Lung (tissue), 12 donors: ENCODE results near the gene POU2F1. TPM values are rescaled to one million over a fixed set of nuclear protein-coding genes. Genes with fewer than 3 reads are reported as not detected.

ENCODE experiments used
- ATAC-seq: fragments of 200-7000 bp; cut with Tn5 transposase; one replicate; pipeline ENCODE4 v1.9.1; 2020; ENCODE audit warnings: moderate number of reproducible peaks; ENCODE audit not compliant: insufficient read depth, low FRiP score
- DNase-seq, 3 donors: peaks; one replicate each; pipeline ENCODE4 v3.0.0-alpha.2; 2013 to 2017
- H3K27ac ChIP-seq, 2 donors: one replicate each; pipeline ENCODE4 v1.5.1; 2013; ENCODE audit warnings: mild to moderate bottlenecking in 2 of 2, moderate library complexity in 2 of 2, control low read depth in 1 of 2, inconsistent platforms in 1 of 2, low read depth in 1 of 2, low read length in 1 of 2
- H3K27me3 ChIP-seq, 3 donors: one replicate each; pipeline ENCODE4 v1.5.1; 2013; ENCODE audit warnings: low read length in 2 of 3; ENCODE audit not compliant: control insufficient read depth in 3 of 3, insufficient read depth in 3 of 3
- H3K36me3 ChIP-seq, 4 donors: one replicate each; pipeline ENCODE4 v1.5.1; 2013; ENCODE audit warnings: low read length in 4 of 4, mild to moderate bottlenecking in 1 of 4, moderate library complexity in 1 of 4; ENCODE audit not compliant: control insufficient read depth in 4 of 4, insufficient read depth in 4 of 4
- H3K4me1 ChIP-seq, 5 donors: one replicate each; pipeline ENCODE4 v1.5.1; 2013; ENCODE audit warnings: low read length in 5 of 5, mild to moderate bottlenecking in 2 of 5, moderate library complexity in 1 of 5; ENCODE audit not compliant: control insufficient read depth in 5 of 5, insufficient read depth in 5 of 5
- H3K4me3 ChIP-seq: one replicate; pipeline ENCODE4 v1.5.1; 2013; ENCODE audit warnings: mild to moderate bottlenecking, control low read depth, moderate library complexity
- H3K9ac ChIP-seq, 2 donors: one replicate each; pipeline ENCODE4 v1.5.1; 2013; ENCODE audit warnings: low read length in 2 of 2, control low read depth in 1 of 2; ENCODE audit not compliant: insufficient read depth in 1 of 2
- H3K9me3 ChIP-seq, 4 donors: one replicate each; pipeline ENCODE4 v1.5.1; 2013; ENCODE audit warnings: low read length in 3 of 4, mild to moderate bottlenecking in 1 of 4, moderate library complexity in 1 of 4; ENCODE audit not compliant: control insufficient read depth in 4 of 4, insufficient read depth in 3 of 4
- WGBS, 2 donors: extraction: QIAGEN DNeasy Blood & Tissue Kit; methylation state at CpG; one replicate each; pipeline ENCODE4 v1.1.7; 2013; 5-methylcytosine and 5-hydroxymethylcytosine counted together
- polyA plus RNA-seq, 2 donors: library from polyadenylated mRNA; stranded (reverse); fragments of 200-250 nt; gene quantifications; one replicate each; pipeline ENCODE4 v1.2.1, GENCODE V29; 2013
- total RNA-seq, 2 donors: library from RNA; depleted of rRNA in 1 of 2; stranded (reverse); fragments of >200 nt in 1 of 2; gene quantifications; one replicate each; pipeline ENCODE4 v1.2.1, GENCODE V29; 2014 to 2021
- TF ChIP-seq, protein P1 (sequence below): IDR thresholded peaks from 2 replicates; pipeline ENCODE4 v1.5.1; 2012; ENCODE audit warnings: mild to moderate bottlenecking; ENCODE audit errors: control extremely low read depth, extremely low read depth
- donor health status: control.
- donor health status: control.
- donor health status: Bipolar disorder and iron deficiency.
- donor health status: healthy.
- donor health status: DM: yes; HTN: yes; CAD: no.

The POU2F1 gene
- total and polyA plus RNA-seq, 4 donors = 2.0 to 34.4 (median 8.7) TPM

DNA sequence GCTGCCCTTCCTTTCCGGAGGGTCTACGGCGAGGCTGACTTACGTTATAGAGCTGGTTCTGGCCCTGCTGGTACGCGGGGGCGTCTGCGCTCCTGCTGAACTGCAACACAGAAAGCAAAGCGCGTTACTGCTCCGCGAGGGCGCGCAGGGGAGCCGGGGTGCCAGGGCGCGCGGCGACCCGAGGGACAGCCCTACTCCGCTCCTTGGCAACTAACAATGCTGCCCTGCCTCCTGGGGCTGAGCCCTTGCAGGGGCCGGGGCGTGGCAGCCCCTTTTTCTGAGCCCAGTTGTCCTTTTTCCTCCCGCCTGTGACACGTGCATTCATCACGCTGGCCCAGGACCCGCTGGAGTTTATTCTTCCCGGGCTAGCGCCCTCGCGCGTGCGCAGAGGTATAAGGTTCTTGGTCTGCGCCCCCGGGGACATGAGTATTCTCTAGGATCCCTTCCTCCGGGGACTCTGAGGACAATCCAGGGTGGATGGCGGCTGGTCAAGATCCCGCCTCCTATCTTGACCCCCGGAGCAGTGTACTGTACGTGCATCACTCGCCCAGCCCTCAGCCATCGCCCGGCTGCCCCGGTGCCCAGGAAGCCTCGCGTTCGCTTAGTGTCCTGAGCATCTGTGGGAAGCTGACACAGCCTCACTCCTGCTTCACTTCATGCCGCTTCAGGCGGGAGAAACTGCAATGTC lies 218.8 kb downstream of the POU2F1 start:
- no peak for ATAC-seq
- H3K27me3 ChIP-seq = peaks cover 0 to 8% (median 0%) of the 10 kb centered on the region in 3 donors
- WGBS, 2 donors = 12 to 13% methylated on average over 49 of the region's 49 CpGs
- H3K4me3 ChIP-seq = no peak overlapping the region
- no peaks in the 10 kb centered on the region for H3K36me3 ChIP-seq
- TF ChIP-seq, protein P1, sequence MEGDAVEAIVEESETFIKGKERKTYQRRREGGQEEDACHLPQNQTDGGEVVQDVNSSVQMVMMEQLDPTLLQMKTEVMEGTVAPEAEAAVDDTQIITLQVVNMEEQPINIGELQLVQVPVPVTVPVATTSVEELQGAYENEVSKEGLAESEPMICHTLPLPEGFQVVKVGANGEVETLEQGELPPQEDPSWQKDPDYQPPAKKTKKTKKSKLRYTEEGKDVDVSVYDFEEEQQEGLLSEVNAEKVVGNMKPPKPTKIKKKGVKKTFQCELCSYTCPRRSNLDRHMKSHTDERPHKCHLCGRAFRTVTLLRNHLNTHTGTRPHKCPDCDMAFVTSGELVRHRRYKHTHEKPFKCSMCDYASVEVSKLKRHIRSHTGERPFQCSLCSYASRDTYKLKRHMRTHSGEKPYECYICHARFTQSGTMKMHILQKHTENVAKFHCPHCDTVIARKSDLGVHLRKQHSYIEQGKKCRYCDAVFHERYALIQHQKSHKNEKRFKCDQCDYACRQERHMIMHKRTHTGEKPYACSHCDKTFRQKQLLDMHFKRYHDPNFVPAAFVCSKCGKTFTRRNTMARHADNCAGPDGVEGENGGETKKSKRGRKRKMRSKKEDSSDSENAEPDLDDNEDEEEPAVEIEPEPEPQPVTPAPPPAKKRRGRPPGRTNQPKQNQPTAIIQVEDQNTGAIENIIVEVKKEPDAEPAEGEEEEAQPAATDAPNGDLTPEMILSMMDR = no peak
- no peaks in the 10 kb centered on the region for H3K9me3 ChIP-seq
- peak; percentile 62 to 66 (median 65) for DNase-seq
- peaks cover 0 to 11% (median 2%) of the 10 kb centered on the region in 5 donors for H3K4me1 ChIP-seq
- H3K9ac ChIP-seq = peak overlapping the region in 1 of 2 donors; percentile 7
- H3K27ac ChIP-seq = no peak overlapping the region

DNA sequence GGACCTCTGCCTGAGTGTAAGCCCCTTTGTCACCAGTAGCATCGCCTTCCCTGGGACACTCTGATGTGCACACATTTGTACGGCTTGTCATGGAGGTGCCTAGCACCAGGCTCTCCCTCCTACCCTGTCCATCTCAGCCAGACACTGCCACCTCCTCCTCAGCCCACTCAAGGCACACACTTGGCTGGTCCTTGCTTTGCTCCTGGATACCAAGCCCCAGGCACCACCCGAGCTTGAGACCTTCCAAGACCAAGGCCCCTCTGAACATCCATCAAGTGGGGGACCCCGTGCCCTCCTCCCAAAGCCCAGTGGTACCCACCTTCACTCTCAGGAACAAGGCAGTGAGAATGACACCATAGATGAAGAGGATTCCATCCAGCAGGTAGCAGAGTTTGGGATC lies 219.7 kb downstream of the POU2F1 start:
- DNase-seq = no peak
- WGBS, 2 donors = 95 to 98% methylated on average over 4 of the region's 4 CpGs

DNA sequence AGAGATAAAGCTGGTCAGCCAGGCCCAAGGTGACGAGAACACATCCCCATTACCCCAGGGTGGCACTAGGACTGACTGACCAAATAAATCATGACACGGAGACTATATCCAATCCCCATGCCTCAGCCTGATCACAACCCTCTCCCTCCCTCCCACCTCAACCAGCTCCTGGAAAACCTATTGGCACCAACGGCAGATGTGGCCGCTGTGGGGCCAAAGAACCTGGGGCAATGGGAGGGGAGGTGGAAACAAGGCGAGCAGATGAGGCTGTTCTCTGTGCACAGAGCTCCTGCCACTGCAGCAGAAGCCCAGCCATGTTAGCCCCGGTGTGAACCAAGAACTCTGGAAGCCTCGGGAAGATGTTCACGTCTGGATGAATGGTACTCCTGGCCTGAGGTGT lies 220.1 kb downstream of the POU2F1 start:
- DNase-seq (no peak), ATAC-seq (no peak)
- no peaks in the 10 kb centered on the region for H3K36me3 ChIP-seq
- H3K9me3 ChIP-seq = no peaks in the 10 kb centered on the region
- H3K4me1 ChIP-seq = peaks cover 0 to 11% (median 2%) of the 10 kb centered on the region in 5 donors
- TF ChIP-seq, protein P1 = no peak
- 95 to 97% methylated on average over 8 of the region's 8 CpGs for WGBS, 2 donors
- H3K27ac ChIP-seq = no peak overlapping the region
- no peak overlapping the region for H3K4me3 ChIP-seq
- H3K9ac ChIP-seq = no peak overlapping the region
- peaks cover 0 to 8% (median 0%) of the 10 kb centered on the region in 3 donors for H3K27me3 ChIP-seq

More for the DNA sequence above, 219.7 kb downstream of the POU2F1 start:
- Histone ChIP-seq H3K36me3 (no peaks in the 10 kb centered on the region), H3K27ac (no peak overlapping the region), H3K9ac (no peak overlapping the region), H3K4me3 (no peak overlapping the region), H3K27me3 (peaks cover 0 to 8% (median 0%) of the 10 kb centered on the region in 3 donors), H3K4me1 (peaks cover 0 to 11% (median 2%) of the 10 kb centered on the region in 5 donors), H3K9me3 (no peaks in the 10 kb centered on the region)
- TF ChIP-seq, protein P1 = no peak
- no peak for ATAC-seq

DNA sequence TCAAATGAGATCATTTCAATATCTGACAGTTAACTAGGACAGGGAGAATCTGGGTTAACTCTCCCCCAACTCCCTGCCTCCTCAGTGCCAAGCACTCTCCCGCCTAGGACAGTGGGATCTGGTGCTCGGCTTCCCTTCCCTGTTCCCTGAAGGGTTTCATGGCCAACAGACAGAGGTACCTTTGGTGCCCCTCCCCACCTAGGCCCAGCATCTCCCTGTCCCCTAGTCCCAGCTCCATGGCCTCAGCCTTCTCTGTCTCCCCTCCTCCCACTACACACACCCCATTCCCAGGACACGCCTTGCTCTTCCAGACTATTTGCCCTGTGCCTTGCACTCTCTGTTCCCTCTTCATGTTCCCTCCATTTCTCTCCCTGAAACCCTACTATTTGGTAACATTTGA lies 220.5 kb downstream of the POU2F1 start:
- WGBS, 2 donors = 98 to 99% methylated on average over 3 of the region's 3 CpGs
- ATAC-seq (no peak), DNase-seq (no peak)
- peaks cover 0 to 8% (median 0%) of the 10 kb centered on the region in 3 donors for H3K27me3 ChIP-seq
- H3K4me1 ChIP-seq = peaks cover 0 to 11% (median 2%) of the 10 kb centered on the region in 5 donors
- no peak overlapping the region for H3K27ac ChIP-seq
- no peak overlapping the region for H3K9ac ChIP-seq
- TF ChIP-seq, protein P1 = no peak
- no peaks in the 10 kb centered on the region for H3K36me3 ChIP-seq
- H3K9me3 ChIP-seq = no peaks in the 10 kb centered on the region
- no peak overlapping the region for H3K4me3 ChIP-seq
